GM19395 (cell line): ENCODE data around the gene RITA1.
"Not testable (repeated sequence)": the region's sequence is repeated elsewhere in the genome, so short reads cannot be mapped to it uniquely, and the experiment has no call there.

Experiments
- ATAC-seq: cut with Tn5 transposase; IDR thresholded peaks from one replicate; pipeline ENCODE4 v1.9.1; 2021; ENCODE audit warnings: mild to moderate bottlenecking, moderate library complexity; ENCODE audit not compliant: unreplicated experiment

Gene RITA1

GRCh38 chr12:113201187-113202177 lies 16.0 kb downstream of the RITA1 start:
- ATAC-seq: no peak

DNA sequence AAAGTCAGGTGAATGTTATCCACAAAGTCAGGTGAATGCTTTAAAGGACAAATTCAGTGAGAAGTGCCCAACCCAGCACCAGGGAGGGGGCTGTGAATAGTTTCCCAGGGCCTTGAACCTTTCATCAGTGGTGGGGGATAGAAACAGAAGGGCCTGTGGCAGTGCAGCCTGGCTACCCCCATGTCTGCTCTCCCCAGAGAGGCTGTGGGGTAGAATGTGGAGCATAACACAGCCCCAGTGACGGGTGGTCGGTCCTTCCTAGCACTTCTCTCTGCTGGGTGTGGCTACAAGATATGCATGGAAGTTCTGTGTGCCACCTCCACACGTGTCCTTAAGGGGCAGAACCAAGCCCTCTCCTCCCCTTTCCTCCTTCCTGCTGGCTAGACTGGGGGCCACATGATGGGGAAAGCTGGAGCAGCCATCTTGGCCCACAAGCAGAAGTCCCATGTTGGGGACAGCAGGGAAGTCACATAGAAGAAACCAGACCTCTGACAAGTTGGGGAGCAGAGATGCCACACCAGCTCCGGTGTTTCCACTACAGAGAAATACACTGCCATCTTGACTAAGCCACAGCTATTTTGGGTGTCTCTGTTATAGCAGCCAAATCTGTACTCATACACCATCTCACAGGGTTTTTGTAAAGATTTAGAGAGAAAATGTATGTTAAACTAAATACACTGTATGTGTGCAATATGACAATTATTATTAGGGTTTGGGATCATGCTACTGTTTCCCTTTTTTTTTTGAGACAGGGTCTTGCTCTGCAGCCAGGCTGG lies 17.0 kb downstream of the RITA1 start:
- no peak for ATAC-seq

- ATAC-seq: no peak
These were observed 18.6 kb downstream of the RITA1 start for GRCh38 chr12:113203852-113204760.

DNA sequence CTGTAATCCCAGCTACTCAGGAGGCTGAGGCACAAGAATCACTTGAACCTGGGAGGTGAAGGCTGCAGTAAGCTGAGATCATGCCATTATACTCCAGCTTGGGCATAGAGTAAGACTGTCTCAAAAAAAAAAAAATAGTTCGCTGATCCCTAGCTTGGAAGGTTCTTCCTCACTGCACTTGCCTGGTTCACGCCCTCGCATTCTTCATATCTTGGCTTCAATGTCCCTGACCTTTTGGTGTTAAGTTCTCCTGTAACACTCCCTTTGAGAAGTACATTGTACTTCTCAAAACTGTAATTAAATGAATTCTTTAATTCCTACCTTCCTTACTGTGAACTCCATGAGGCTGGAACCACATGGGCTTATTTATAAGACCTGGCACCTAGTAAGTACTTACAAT lies 19.3 kb downstream of the RITA1 start:
- ATAC-seq: no peak

DNA sequence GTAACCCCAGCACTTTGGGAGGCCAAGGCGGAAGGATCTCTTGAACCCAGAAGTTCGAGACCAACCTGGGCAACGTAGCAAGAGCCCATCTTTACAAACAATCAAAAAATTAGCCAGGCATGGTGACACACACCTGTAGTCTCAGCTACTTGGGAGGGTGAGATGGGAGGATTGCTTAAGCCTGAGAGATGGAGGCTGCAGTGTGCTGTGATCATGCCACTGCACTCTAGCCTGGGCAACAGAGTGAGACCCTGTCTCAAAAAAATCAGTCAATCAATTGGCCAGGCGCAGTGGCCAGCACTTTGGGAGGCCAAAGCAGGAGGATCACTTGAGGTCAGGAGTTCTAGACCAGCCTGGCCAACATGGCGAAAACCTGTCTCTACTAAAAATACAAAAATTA lies 21.3 kb downstream of the RITA1 start:
- not testable (repeated sequence) for ATAC-seq

GRCh38 chr12:113207613-113208040 lies 22.1 kb downstream of the RITA1 start:
- no peak for ATAC-seq

- ATAC-seq: peak; percentile 81
These were observed 22.8 kb downstream of the RITA1 start for GRCh38 chr12:113208041-113208934.

DNA sequence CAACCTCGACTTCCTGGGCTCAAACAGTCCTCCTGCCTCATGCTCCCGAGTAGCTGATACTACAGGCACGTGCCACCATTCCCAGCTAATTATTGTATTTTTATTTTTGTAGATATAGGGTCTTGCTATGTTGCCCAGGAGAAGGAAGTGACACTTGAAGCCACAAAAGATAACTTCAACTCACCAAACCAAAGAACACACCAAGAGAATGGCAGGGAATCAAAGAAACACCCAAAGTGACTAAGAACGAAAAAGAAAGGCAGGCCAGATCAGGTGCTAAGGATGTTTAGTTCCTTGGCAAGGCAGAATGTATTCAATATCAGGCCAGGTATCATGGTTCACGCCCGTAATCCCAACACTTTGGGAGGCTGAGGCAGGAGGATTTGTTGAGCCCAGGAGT lies 25.6 kb downstream of the RITA1 start:
- no peak for ATAC-seq

DNA sequence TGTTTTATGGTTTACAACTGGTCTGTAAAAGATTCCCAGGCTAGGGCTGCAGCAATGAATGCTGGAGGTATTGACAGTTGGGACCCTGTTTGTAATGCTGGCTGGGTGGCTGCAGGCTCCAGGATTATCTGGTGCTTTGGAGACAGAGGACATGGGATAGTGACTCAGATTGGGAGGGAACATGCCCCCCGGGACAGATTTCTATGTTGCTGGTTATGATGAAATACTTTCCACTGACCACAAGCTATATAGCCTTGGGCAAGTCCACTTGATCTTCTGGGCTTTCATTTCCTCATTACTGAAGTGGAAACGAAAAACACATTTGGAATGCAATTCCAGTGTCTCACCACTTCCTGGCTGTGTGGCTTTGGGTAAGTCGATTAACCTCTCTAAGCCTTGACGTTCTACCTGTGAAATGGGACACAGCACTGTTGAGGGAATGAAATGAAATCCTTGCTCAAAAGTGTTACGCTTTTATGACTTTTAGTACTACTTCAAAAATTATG lies 29.4 kb downstream of the RITA1 start:
- peak; percentile 61 for ATAC-seq

GRCh38 chr12:113216027-113216426 lies 30.5 kb downstream of the RITA1 start:
- no peak for ATAC-seq

- ATAC-seq: peak; percentile 5
These were observed 35.2 kb downstream of the RITA1 start for GRCh38 chr12:113220593-113221180.

GRCh38 chr12:113221181-113221996 lies 35.9 kb downstream of the RITA1 start, which contains the start of gene TPCN1:
Gene TPCN1 (plus strand): TSS chr12:113221464. CDS start chr12:113226853, 5,389 bp downstream.
- peak; percentile 90 for ATAC-seq

GRCh38 chr12:113221997-113222729 lies 36.6 kb downstream of the RITA1 start:
- no peak for ATAC-seq

- ATAC-seq: no peak
These were observed 37.4 kb downstream of the RITA1 start for GRCh38 chr12:113222730-113223531.

DNA sequence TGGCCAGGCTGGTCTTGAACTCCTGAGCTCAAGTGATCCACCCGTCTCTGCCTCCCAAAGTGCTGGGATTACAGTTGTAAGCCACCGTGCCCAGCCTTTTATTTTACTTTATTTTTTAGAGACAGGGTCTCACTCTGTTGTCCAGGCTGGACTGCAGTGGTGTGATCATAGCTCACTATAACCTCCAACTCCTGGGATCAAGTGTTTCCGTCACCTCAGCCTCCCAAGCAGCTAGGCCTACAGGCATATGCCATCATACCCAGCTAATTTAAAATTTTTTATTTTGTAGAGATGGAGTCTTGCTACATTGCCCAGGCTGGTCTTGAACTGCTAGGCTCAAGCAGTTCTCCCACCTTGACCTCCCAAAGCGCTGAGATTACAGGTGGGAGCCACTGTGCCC lies 39.4 kb downstream of the RITA1 start:
- ATAC-seq: no peak

DNA sequence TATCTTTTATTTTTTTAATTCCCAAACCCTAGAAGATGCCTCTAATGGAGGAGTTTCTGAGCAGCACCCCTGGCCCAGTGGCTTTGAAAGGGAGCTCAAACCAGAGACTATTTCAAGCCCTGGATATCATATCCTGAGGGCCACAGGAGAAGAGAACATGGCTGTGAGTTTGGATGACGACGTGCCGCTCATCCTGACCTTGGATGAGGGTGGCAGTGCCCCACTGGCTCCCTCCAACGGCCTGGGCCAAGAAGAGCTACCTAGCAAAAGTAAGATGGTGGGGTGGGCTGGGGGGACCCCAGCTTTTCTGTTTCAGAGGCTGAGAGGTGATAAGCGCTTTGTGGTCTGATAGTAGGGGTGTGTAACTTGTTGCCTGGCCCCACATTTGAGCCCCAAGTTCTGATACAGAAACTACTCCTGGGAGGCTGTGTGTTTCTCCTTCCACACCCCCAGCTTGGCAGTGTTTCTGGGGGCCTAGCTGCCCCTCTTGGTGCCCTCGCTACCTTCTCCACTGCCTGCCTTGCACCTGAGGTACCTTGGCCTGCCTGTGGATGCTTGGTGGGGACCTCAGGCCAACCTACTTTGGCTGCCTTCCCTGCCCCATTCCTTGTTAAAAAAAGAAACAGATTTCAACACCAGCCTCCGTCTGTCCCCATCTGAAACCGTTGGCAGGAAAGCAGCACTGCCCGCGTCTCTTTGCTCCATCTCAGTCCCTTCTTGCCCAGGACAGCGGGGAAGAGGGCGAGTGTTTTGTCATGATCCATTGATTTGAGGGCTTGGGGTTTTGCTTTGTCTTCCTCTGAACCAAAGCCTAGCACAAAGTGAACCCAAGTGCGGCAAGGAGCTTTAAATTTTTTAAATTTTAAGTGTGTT lies 41.4 kb downstream of the RITA1 start:
- no peak for ATAC-seq
